IgD-negative memory B cell (primary cell): ENCODE data around the gene EMCN. TPM values are rescaled to one million over a fixed set of nuclear protein-coding genes. Genes with fewer than 3 reads are reported as not detected.
"Not testable (repeated sequence)": the region's sequence is repeated elsewhere in the genome, so short reads cannot be mapped to it uniquely, and the experiment has no call there.

Experiments
- H3K27ac Mint-ChIP-seq, 3 donors: one replicate each; pipeline ENCODE4 v1.8.0; 2020 to 2022; ENCODE audit warnings: mild to moderate bottlenecking in 3 of 3, mixed read lengths in 3 of 3, moderate library complexity in 1 of 3
- H3K27me3 Mint-ChIP-seq: one replicate; pipeline ENCODE4 v1.8.0; 2021; ENCODE audit warnings: mixed read lengths
- H3K36me3 Mint-ChIP-seq: one replicate; pipeline ENCODE4 v1.8.0; 2020; ENCODE audit warnings: mild to moderate bottlenecking, mixed read lengths
- H3K4me1 Mint-ChIP-seq, 3 donors: one replicate each; pipeline ENCODE4 v1.8.0; 2020 to 2022; ENCODE audit warnings: mixed read lengths in 3 of 3, mild to moderate bottlenecking in 1 of 3
- H3K4me3 Mint-ChIP-seq, 4 donors: one replicate each; pipeline ENCODE4 v1.8.0; 2020 to 2022; ENCODE audit warnings: mild to moderate bottlenecking in 4 of 4, mixed read lengths in 4 of 4, moderate library complexity in 3 of 4
- H3K9me3 Mint-ChIP-seq, 3 donors: one replicate each; pipeline ENCODE4 v1.8.0; 2020 to 2021; ENCODE audit warnings: mixed read lengths in 3 of 3, mild to moderate bottlenecking in 1 of 3
- polyA plus RNA-seq: library from polyadenylated mRNA; unstranded; fragments of 300-500 nt; fragmentation: Illumina TruSeq; gene quantifications from one replicate; pipeline ENCODE4 v1.2.3, GENCODE V29; 2021

The EMCN gene
- polyA plus RNA-seq, 1 donor from 2014 or later = not detected

DNA sequence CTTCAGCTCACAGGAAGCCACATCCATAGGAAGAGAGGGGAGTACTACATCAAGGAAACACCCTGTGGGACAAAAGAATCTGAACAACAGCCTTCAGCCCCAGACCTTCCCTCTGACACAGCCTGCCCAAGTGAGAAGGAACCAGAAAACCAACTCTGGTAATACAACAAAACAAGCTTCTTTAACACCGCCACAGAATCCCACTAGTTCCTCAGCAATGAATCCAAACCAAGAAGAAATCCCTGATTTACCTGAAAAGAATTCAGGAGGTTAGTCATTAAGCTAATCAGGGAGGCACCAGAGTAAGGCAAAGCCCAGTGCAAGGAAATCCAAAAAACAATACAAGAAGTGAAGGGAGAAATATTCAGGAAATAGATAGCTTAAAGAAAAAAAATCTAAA is 137.4 kb downstream of the EMCN start:
- peak overlapping the region in 1 of 3 donors; percentile 52 for H3K27ac Mint-ChIP-seq
- not testable (repeated sequence) for H3K27me3 Mint-ChIP-seq, H3K4me3 Mint-ChIP-seq, H3K4me1 Mint-ChIP-seq, H3K9me3 Mint-ChIP-seq, H3K36me3 Mint-ChIP-seq

DNA sequence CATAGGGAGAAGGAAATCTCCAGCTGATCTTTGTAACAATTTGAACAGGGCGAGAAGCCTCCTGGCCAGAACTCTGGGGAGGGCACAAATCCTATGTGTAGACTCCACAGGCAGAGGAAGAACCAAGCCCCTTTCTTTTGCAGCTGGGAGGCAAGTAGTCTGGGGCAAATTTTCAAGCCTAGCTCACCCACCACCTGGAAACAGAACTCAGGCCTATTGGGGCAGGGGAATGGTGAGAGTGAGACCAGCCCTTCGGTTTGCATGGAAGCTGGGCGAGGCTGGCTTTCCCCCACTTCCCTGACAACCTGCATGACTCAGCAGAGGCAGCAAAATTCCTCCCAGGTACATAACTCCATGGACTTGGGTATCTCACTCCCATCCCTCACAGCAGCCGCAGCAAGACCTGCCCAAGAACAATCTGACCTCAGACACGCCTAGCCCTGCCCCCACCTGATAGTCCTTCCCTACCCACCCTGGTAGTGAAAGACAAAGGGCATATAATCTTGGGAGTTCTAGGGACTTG is 138.2 kb downstream of the EMCN start:
- Mint-ChIP-seq H3K36me3 (no peaks in the 10 kb centered on the region), H3K9me3 (peaks cover 0 to 7% (median 0%) of the 10 kb centered on the region in 3 donors), H3K27me3 (peaks cover 4% of the 10 kb centered on the region), H3K27ac (peak overlapping the region in 1 of 3 donors; percentile 52), H3K4me1 (no peaks in the 10 kb centered on the region), H3K4me3 (no peak overlapping the region)

DNA sequence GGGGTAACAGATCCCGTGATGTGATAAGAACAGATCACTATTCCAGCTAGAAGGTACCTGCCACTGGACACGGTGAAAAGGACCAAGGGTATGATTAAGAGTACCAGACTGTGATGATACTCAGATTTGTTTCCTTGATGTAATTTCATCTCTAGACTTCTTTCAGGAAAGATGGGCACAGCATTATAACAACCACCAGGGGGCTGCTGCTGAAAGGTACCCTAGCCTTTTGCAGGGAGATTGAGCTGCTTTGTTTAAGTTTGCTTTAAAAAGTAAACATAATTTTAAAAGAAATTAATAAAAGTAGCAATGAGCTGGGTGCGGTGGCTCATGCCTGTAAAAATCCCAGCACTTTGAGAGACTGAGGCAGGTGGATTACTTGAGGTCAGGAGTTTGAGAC is 145.4 kb downstream of the EMCN start:
- Mint-ChIP-seq H3K4me1 (peaks cover 0 to 1% (median 0%) of the 10 kb centered on the region in 3 donors), H3K27ac (no peak overlapping the region), H3K27me3 (no peaks in the 10 kb centered on the region), H3K36me3 (no peaks in the 10 kb centered on the region), H3K4me3 (no peak overlapping the region), H3K9me3 (no peaks in the 10 kb centered on the region)

GRCh38 chr4:100369871-100370270 is 148.0 kb downstream of the EMCN start:
- H3K27me3 Mint-ChIP-seq = no peaks in the 10 kb centered on the region
- no peaks in the 10 kb centered on the region for H3K9me3 Mint-ChIP-seq
- H3K36me3 Mint-ChIP-seq = no peaks in the 10 kb centered on the region
- peaks cover 0 to 1% (median 0%) of the 10 kb centered on the region in 3 donors for H3K4me1 Mint-ChIP-seq
- no peak overlapping the region for H3K4me3 Mint-ChIP-seq
- no peak overlapping the region for H3K27ac Mint-ChIP-seq

DNA sequence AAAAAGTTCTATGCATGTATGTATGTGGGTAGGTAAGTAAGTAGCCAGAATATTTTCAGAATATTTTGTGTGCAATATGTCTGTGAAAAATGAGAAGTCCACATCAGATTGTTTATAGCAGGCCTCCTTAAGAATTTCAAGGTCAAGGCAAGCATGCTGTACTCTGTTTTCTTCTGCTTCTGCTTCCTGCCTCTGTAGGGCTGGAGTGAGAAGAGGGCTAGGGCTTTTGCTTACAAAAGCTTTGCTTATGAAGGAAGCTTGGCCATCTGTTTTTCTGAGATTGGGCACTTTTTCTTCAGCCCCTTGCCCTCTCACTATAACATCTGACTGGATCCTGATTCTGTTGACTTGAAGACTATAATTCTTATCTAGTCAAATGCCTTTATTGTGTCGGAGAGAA is 150.4 kb downstream of the EMCN start:
- Mint-ChIP-seq H3K27me3 (no peaks in the 10 kb centered on the region), H3K9me3 (no peaks in the 10 kb centered on the region), H3K4me3 (no peak overlapping the region), H3K27ac (no peak overlapping the region), H3K36me3 (no peaks in the 10 kb centered on the region), H3K4me1 (peaks cover 0 to 1% (median 0%) of the 10 kb centered on the region in 3 donors)

DNA sequence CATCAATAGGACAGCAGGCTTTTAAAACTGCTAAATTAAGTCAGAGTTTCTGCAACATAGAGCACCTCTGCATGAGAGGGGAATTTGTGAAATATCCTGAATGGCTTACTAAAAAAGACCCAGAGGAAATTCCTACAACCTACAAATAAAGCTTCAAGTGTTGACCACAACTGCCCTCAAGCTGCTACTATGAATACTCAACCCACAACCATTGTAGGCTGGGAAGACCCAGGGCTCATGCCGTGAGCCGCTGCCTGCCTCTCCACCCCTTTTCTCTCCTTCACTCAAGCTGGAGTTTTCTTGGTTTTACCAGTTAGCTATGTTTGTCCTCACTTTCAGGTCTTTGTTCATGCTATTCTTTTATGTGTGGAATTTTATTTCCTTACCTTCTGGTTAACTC is 151.6 kb downstream of the EMCN start:
- no peaks in the 10 kb centered on the region for H3K9me3 Mint-ChIP-seq
- no peaks in the 10 kb centered on the region for H3K27me3 Mint-ChIP-seq
- no peak overlapping the region for H3K4me3 Mint-ChIP-seq
- H3K36me3 Mint-ChIP-seq = no peaks in the 10 kb centered on the region
- peaks cover 0 to under 1% (median 0%) of the 10 kb centered on the region in 3 donors for H3K4me1 Mint-ChIP-seq
- no peak overlapping the region for H3K27ac Mint-ChIP-seq

GRCh38 chr4:100362366-100362765 is 155.5 kb downstream of the EMCN start:
- Mint-ChIP-seq H3K4me3 (no peak overlapping the region), H3K27ac (no peak overlapping the region), H3K27me3 (no peaks in the 10 kb centered on the region), H3K36me3 (no peaks in the 10 kb centered on the region), H3K4me1 (no peaks in the 10 kb centered on the region), H3K9me3 (peaks cover 1 to 7% (median 5%) of the 10 kb centered on the region in 3 donors)

DNA sequence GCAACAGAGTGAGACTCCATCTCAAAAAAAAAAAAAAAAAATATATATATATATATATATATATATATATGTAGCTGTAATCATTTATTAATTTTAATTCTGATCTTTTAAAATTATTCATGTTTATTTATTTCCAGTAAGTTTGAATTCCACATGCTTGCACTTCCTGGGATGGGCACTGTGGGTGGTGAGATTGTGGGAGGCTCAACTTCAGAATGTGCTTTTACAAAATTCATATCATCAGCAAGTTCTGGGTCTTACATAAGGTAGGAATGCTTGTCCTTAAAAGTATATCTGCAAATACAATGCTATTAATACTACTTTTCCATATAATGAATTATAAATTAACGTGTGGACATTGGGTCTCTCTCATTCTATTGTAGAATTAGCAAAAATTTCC is 156.5 kb downstream of the EMCN start:
- no peak overlapping the region for H3K27ac Mint-ChIP-seq
- H3K27me3 Mint-ChIP-seq = no peaks in the 10 kb centered on the region
- no peaks in the 10 kb centered on the region for H3K36me3 Mint-ChIP-seq
- H3K4me1 Mint-ChIP-seq = no peaks in the 10 kb centered on the region
- H3K9me3 Mint-ChIP-seq = peaks cover 6 to 8% (median 8%) of the 10 kb centered on the region in 3 donors
- no peak overlapping the region for H3K4me3 Mint-ChIP-seq

DNA sequence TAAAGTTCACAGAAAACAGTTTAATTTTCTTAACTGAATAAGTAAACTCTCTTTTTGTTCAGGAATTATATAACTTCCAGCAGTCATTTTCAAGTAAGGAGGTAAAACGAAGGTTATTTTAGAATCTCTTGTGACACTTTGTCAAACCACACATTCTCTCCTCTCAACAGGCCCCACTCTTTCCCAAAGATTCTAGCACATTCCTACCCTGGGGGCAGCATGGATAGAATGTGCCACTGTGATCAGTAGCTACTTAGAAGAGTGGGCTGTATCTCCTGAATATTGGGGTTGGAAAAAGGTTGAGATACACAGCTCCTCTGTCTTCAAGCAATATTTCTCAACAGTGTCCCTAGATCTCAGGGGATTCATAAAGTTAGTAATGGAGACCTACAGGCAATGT is 157.6 kb downstream of the EMCN start:
- Mint-ChIP-seq H3K27me3 (peaks cover 5% of the 10 kb centered on the region), H3K27ac (no peak overlapping the region), H3K4me1 (no peaks in the 10 kb centered on the region), H3K9me3 (peaks cover 8% of the 10 kb centered on the region in 3 donors), H3K36me3 (no peaks in the 10 kb centered on the region), H3K4me3 (no peak overlapping the region)

DNA sequence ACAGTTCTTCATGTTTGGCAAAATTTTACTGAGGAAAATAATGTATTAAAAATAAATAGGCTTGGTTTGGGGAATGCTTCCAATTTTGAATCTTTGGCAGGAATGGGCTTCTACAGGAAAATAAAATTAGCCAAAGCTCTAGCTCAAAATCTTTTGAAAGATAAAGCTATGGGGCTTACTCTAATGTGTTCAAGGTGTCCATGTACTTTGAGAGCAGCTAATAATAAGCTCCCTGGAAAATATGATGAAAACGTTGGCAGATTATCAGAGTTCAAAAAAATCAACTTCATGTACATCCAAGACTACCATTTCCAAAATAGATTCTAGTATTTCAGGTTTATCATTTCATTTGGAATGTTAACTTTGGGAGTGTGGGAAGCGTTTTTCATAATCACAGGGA is 158.4 kb downstream of the EMCN start:
- H3K9me3 Mint-ChIP-seq = peaks cover 8% of the 10 kb centered on the region in 3 donors
- H3K27ac Mint-ChIP-seq = no peak overlapping the region

DNA sequence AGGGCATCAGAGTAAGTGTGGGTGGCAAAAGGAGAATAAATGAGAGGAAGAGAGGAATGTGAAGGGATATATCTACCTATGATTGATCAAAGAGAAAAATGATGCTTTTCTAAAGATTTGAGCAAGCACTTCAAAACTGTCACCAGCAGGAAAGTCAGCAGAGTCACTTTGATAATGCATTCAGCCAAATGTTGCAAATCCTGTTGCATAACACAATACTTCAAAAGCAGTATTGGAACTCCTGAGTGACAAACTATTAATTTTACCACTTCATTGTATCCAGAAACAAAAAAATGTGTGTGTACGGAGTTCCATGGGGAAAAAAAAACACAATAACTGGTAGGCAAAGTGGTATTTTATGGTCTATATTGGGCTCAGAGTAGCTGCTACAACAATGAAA is 160.3 kb downstream of the EMCN start:
- peaks cover 5% of the 10 kb centered on the region for H3K27me3 Mint-ChIP-seq
- H3K9me3 Mint-ChIP-seq = peaks cover 8% of the 10 kb centered on the region in 3 donors
- H3K4me3 Mint-ChIP-seq = no peak overlapping the region
- no peaks in the 10 kb centered on the region for H3K36me3 Mint-ChIP-seq
- no peaks in the 10 kb centered on the region for H3K4me1 Mint-ChIP-seq
- H3K27ac Mint-ChIP-seq = no peak overlapping the region

More for the DNA sequence above, 158.4 kb downstream of the EMCN start:
- no peaks in the 10 kb centered on the region for H3K4me1 Mint-ChIP-seq
- peaks cover 5% of the 10 kb centered on the region for H3K27me3 Mint-ChIP-seq
- H3K4me3 Mint-ChIP-seq = no peak overlapping the region
- no peaks in the 10 kb centered on the region for H3K36me3 Mint-ChIP-seq

DNA sequence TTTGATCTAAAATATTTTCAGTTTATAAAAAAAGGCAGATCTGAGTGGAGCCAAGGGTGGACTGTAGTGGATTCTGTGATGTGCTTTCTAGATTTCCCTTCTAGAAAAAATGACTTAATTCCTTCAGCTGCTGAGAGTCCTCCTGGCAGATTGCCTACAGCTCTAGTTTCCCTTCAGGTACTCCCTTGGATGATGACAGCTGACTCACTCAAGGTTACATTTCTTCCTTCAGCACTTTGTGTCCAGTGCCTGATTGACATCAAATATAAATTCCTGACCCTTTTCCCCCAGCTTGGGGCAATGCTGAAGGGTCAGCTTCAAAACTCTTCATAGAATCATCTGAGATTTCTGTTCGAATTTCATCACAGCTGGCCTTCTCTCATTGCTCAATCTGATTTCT is 161.7 kb downstream of the EMCN start:
- Mint-ChIP-seq H3K36me3 (no peaks in the 10 kb centered on the region), H3K4me3 (no peak overlapping the region), H3K27ac (no peak overlapping the region), H3K4me1 (no peaks in the 10 kb centered on the region), H3K27me3 (peaks cover 5% of the 10 kb centered on the region), H3K9me3 (peaks cover 8 to 14% (median 12%) of the 10 kb centered on the region in 3 donors)

DNA sequence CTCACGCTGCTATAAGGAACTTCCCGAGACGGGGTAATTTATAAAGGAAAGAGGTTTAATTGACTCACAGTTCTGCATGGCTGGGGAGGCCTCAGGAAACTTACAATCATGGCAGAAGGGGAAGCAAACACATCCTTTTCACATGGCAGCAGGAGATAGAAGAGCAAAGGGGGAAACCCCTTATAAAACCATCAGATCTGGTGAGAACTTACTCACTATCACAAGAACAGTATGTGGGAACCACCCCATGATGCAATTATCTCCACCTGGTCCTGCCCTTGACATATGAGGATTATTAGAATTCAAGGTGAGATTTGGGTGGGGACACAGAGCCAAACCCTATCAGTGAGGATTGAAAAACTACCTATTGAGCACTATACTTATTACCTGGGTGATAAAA is 165.5 kb downstream of the EMCN start:
- peaks cover under 1 to 11% (median 9%) of the 10 kb centered on the region in 3 donors for H3K9me3 Mint-ChIP-seq
- not testable (repeated sequence) for H3K4me1 Mint-ChIP-seq, H3K27ac Mint-ChIP-seq, H3K36me3 Mint-ChIP-seq, H3K27me3 Mint-ChIP-seq, H3K4me3 Mint-ChIP-seq

- peak overlapping the region in 1 of 3 donors; percentile 2 for H3K27ac Mint-ChIP-seq
- peaks cover 0 to 11% (median 6%) of the 10 kb centered on the region in 3 donors for H3K9me3 Mint-ChIP-seq
- no peaks in the 10 kb centered on the region for H3K4me1 Mint-ChIP-seq
- H3K27me3 Mint-ChIP-seq = peaks cover 1% of the 10 kb centered on the region
- H3K4me3 Mint-ChIP-seq = no peak overlapping the region
- no peaks in the 10 kb centered on the region for H3K36me3 Mint-ChIP-seq
Observed at GRCh38 chr4:100348473-100348872, 169.3 kb downstream of the EMCN start.

DNA sequence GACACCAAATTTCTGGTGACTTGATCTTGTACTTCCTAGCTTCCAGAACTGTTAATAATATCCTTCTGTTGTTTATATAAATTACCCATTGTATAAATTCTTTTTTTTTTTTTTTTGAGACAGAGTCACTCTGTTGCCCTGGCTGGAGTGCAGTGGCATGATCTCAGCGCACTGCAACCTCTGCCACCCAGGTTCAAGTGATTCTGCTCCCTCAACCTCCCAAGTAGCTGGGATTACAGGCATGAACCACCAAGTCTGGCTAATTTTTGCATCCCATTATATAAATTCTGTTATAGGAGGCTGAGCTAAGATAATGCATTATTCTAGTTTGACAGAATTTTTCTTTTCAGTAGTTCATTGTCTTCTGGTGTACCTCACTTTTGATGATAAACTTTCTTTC is 170.6 kb downstream of the EMCN start:
- no peaks in the 10 kb centered on the region for H3K36me3 Mint-ChIP-seq

DNA sequence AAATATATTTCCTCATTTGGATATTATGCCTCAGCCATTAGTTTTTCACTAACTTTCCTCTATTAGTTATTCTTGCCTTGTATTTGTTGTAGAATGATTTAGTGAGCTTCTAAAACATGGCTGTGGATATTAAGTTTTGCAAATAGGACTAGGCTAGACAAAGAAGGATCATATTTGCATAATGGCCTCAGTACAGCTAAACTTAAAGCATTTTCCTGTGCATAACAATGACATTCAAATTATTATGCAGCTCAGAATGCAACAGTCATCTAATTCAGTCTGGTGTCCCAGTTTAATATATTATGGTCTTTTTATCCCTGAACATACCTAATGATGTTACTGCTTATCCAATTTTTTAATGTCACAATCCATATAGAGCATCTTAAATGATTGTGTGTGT is 172.2 kb downstream of the EMCN start:
- Mint-ChIP-seq H3K27me3 (peaks cover 1% of the 10 kb centered on the region), H3K36me3 (no peaks in the 10 kb centered on the region), H3K27ac (no peak overlapping the region), H3K4me1 (no peaks in the 10 kb centered on the region), H3K4me3 (no peak overlapping the region), H3K9me3 (peaks cover 0 to 4% (median 1%) of the 10 kb centered on the region in 3 donors)

More for the DNA sequence above, 170.6 kb downstream of the EMCN start:
- peaks cover 0 to 9% (median 5%) of the 10 kb centered on the region in 3 donors for H3K9me3 Mint-ChIP-seq
- no peaks in the 10 kb centered on the region for H3K4me1 Mint-ChIP-seq
- peaks cover 1% of the 10 kb centered on the region for H3K27me3 Mint-ChIP-seq
- H3K27ac Mint-ChIP-seq = no peak overlapping the region
- H3K4me3 Mint-ChIP-seq = no peak overlapping the region
